Measurements from ENCODE around the gene IGSF3.
"Not testable (repeated sequence)": the region's sequence is repeated elsewhere in the genome, so short reads cannot be mapped to it uniquely, and the experiment has no call there.

DNA sequence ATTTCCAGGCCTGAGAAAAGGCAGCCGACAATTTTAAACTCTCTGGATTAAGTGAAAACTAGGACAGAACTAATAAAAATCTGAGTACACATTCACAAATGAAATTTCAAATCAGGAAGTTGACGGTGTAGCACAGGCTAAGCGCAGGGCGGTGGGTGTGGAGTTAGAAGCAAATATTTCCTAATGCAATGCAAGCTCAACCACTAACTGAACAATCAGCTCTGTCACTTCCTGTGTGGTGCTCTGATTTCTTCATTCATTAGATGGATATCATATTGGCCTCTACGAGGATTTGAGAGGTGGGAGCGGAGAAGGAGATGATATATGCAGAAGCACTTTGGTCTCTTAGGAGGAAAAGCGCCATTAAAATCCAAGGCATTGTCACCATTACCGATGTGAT, 61.5 kb downstream of the IGSF3 start:
- TF ChIP-seq, protein P1, sequence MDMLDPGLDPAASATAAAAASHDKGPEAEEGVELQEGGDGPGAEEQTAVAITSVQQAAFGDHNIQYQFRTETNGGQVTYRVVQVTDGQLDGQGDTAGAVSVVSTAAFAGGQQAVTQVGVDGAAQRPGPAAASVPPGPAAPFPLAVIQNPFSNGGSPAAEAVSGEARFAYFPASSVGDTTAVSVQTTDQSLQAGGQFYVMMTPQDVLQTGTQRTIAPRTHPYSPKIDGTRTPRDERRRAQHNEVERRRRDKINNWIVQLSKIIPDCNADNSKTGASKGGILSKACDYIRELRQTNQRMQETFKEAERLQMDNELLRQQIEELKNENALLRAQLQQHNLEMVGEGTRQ (CRISPR knock-in tag; IDR thresholded peaks at IDR 0.05) = not testable (repeated sequence)
- TF ChIP-seq, protein P2, sequence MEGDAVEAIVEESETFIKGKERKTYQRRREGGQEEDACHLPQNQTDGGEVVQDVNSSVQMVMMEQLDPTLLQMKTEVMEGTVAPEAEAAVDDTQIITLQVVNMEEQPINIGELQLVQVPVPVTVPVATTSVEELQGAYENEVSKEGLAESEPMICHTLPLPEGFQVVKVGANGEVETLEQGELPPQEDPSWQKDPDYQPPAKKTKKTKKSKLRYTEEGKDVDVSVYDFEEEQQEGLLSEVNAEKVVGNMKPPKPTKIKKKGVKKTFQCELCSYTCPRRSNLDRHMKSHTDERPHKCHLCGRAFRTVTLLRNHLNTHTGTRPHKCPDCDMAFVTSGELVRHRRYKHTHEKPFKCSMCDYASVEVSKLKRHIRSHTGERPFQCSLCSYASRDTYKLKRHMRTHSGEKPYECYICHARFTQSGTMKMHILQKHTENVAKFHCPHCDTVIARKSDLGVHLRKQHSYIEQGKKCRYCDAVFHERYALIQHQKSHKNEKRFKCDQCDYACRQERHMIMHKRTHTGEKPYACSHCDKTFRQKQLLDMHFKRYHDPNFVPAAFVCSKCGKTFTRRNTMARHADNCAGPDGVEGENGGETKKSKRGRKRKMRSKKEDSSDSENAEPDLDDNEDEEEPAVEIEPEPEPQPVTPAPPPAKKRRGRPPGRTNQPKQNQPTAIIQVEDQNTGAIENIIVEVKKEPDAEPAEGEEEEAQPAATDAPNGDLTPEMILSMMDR (IDR thresholded peaks at IDR 0.05) = not testable (repeated sequence)

Measured in WTC11 (cell line).